Stimulated activated CD4-positive, alpha-beta T cell treated with anti-CD3 and anti-CD28 coated beads, TNF-alpha, amount 100 ng/mL, for 48 hours (primary cell): ENCODE measurements around the gene REEP6.

ENCODE experiments used
- DNase-seq, 3 donors: peaks; one replicate each; pipeline ENCODE4 v3.0.0-alpha.2; 2020; ENCODE audit warnings: low read depth in 3 of 3

REEP6 gene

DNA sequence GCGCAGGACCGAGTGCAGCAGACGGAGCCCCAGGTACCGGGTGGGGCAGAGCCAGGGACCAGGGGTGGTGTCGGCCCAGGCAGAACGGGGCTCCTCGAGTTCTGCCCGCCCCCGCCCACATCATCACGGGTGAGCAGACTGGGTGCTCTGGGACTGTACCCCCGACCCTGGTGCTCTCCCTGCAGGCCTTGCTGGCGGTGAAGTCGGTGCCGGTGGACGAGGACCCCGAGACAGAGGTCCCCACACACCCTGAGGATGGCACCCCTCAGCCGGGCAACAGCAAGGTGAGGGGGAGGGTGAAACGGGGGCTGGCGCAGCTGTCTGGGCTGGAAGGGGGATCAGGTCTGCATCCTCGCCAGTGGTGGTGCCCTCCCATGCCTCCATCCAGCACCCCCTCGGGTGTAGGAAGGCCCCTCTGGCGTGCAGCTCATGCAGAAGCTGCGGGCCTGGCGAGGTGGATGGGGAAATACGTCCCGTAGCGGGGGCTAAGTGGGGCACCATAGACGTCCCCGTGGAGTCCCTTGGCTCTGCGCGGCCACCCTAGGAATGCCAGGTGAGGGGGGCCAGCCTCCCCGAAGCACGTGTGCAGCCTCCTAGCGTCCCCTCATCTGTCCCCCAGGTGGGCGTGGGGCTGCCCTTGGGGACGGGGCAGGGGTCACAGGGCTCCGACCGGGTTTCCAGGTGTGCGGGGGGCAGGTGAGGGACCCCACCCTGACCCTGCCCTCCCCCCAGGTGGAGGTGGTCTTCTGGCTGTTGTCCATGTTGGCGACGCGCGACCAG, 34.7 kb upstream of the REEP6 start:
- no peak for DNase-seq

GRCh38 chr19:1457031-1457739, 33.8 kb upstream of the REEP6 start:
- no peak for DNase-seq

- no peak for DNase-seq
Observed at GRCh38 chr19:1457892-1458291, 33.1 kb upstream of the REEP6 start.

- DNase-seq, result no peak
Observed at GRCh38 chr19:1459479-1459878, 31.5 kb upstream of the REEP6 start.

GRCh38 chr19:1460033-1460995, 30.7 kb upstream of the REEP6 start:
- DNase-seq, result no peak

GRCh38 chr19:1461862-1462261, 29.1 kb upstream of the REEP6 start:
- DNase-seq, result no peak

DNA sequence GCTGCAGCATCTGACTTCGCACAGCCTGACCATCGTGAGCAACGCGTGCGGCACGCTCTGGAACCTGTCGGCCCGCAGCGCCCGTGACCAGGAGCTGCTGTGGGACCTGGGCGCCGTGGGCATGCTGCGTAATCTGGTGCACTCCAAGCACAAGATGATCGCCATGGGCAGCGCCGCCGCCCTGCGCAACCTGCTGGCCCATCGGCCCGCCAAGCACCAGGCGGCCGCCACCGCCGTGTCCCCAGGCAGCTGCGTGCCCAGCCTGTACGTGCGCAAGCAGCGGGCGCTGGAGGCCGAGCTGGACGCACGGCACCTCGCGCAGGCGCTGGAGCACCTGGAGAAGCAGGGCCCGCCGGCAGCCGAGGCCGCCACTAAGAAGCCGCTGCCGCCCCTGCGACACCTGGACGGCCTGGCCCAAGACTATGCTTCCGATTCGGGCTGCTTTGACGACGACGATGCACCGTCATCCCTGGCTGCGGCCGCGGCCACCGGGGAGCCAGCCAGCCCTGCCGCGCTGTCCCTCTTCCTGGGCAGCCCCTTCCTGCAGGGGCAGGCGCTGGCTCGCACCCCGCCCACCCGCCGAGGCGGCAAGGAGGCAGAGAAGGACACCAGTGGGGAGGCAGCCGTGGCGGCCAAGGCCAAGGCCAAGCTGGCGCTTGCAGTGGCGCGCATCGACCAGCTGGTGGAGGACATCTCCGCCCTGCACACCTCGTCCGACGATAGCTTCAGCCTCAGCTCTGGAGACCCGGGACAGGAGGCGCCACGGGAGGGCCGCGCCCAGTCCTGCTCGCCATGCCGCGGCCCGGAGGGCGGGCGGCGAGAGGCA, 25.6 kb upstream of the REEP6 start:
- no peak for DNase-seq

GRCh38 chr19:1466018-1466460, 24.9 kb upstream of the REEP6 start:
- DNase-seq, result no peak

GRCh38 chr19:1466461-1467214, 24.3 kb upstream of the REEP6 start:
- no peak for DNase-seq

- no peak for DNase-seq
Observed at GRCh38 chr19:1467215-1467489, 23.8 kb upstream of the REEP6 start.

GRCh38 chr19:1467490-1468273, 23.3 kb upstream of the REEP6 start:
- DNase-seq, result no peak

DNA sequence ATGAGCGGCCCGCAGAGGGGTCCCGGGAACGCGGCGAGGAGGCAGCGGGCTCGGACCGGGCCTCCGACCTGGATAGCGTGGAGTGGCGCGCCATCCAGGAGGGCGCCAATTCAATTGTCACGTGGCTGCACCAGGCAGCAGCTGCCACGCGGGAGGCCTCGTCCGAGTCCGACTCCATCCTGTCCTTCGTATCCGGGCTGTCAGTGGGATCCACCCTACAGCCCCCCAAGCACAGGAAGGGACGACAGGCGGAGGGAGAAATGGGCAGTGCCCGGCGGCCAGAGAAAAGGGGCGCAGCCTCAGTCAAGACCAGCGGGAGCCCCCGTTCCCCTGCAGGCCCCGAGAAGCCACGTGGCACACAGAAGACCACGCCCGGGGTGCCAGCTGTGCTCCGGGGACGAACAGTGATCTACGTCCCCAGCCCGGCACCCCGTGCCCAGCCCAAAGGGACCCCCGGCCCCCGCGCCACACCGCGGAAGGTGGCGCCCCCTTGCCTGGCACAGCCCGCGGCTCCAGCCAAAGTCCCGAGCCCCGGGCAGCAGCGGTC, 22.6 kb upstream of the REEP6 start:
- DNase-seq, result no peak

- no peak for DNase-seq
Observed at GRCh38 chr19:1468821-1469254, 22.1 kb upstream of the REEP6 start.

DNA sequence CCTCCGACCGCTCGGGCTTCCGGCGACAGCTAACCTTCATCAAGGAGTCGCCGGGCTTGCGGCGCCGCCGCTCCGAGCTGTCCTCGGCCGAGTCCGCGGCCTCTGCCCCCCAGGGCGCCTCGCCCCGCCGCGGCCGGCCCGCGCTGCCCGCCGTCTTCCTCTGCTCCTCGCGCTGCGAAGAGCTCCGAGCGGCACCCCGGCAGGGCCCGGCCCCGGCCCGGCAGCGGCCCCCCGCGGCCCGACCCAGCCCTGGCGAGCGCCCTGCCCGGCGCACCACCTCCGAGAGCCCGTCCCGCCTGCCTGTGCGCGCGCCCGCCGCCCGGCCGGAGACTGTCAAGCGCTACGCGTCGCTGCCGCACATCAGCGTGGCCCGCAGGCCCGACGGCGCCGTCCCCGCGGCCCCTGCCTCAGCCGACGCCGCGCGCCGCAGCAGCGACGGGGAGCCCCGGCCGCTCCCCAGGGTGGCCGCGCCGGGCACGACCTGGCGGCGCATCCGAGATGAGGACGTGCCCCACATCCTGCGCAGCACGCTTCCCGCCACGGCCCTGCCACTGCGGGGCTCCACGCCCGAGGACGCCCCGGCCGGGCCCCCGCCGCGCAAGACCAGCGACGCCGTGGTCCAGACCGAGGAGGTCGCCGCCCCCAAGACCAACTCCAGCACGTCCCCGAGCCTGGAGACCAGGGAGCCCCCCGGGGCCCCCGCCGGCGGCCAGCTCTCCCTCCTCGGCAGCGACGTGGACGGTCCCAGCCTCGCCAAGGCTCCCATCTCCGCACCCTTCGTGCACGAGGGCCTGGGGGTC, 21.5 kb upstream of the REEP6 start:
- DNase-seq, result no peak

- DNase-seq, result no peak
Observed at GRCh38 chr19:1470055-1470304, 21.0 kb upstream of the REEP6 start.

GRCh38 chr19:1470305-1471009, 20.5 kb upstream of the REEP6 start:
- peak in 2 of 3 donors; percentile 43 to 60 for DNase-seq

DNA sequence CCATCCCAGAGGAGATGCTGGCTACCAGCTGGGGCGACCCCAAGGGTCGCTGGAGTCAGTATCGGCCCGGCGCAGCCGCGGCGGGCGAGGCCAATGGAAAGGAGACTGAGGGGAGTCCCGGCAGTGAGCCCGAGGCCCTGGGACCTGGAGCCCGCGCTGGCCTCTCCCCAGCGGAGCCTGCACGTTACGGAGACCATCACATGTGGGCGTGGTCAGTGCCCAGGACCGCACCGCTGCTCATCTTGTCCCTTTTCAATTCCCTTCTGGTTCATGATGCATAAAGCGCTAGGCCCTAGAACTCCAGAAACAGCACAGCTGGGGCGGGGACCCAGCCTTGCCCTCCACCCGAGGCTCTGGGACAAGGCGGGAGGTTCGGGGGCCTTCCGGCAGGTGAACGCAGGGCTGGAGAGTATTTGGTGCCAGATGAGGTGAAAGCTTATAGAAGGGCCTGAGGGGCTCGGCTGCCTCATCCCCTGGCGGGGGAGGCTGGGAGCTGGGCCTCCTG, 19.9 kb upstream of the REEP6 start:
- no peak for DNase-seq

DNA sequence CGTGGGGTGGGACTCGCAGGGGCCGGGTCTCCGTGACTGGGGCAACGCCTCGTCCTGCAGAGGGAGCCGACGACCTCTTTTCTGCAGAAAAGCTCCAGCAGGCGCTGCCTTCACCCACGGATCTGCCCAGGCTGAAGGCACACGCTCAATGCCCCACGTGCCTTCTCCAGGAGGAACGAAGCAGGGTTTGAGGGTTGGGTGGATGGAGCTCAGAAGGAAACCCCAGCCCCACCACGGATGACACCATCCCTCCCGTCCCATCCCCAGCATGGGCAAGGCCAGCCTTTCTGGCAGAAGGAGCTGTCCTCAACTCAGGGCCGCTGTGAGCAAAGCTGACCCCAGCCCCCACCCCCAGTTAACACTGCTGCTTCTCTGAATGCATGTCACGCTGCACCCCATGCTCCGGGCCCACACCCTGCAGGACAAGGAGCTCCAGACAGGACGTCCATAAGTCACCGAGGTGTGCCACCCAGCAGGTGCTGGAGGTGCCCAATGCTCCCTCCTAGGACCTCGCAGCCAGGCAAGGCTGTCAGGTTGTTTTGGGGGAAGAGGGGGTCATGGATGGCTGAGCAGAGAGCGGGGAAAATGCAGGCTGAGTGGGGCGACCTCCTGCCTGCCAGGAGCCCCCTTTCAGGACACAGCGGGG, 19.3 kb upstream of the REEP6 start:
- no peak for DNase-seq
